Neuronal stem cell (in vitro differentiated cells): ENCODE results near the gene HJV.

ENCODE experiments used
- DNase-seq: peaks from one replicate; pipeline ENCODE4 v3.0.0-alpha.2; 2013; ENCODE audit warnings: low spot score
- H2AFZ ChIP-seq: one replicate; pipeline ENCODE4 v1.6.1; 2013; ENCODE audit warnings: mild to moderate bottlenecking, low read length, inconsistent platforms
- H2AK5ac ChIP-seq: 2 replicates; pipeline ENCODE4 v1.6.1; 2013; ENCODE audit warnings: low read depth, mild to moderate bottlenecking, inconsistent platforms, low read length, moderate library complexity, mixed read lengths
- H2BK120ac ChIP-seq: 2 replicates; pipeline ENCODE4 v1.6.1; 2013; ENCODE audit warnings: low read depth, mild to moderate bottlenecking, inconsistent platforms, low read length, moderate library complexity, mixed read lengths
- H2BK12ac ChIP-seq: one replicate; pipeline ENCODE4 v1.6.1; 2013; ENCODE audit warnings: low read length, inconsistent platforms
- H2BK15ac ChIP-seq: 2 replicates; pipeline ENCODE4 v1.6.1; 2013; ENCODE audit warnings: mild to moderate bottlenecking, low read length, inconsistent platforms, mixed read lengths
- H2BK5ac ChIP-seq: one replicate; pipeline ENCODE4 v1.6.1; 2013; ENCODE audit warnings: inconsistent platforms, mild to moderate bottlenecking, low read length, moderate library complexity
- H3K14ac ChIP-seq: one replicate; pipeline ENCODE4 v1.6.1; 2013; ENCODE audit warnings: low read length, inconsistent platforms
- H3K18ac ChIP-seq: 2 replicates; pipeline ENCODE4 v1.6.1; 2013; ENCODE audit warnings: low read length, inconsistent platforms
- H3K23ac ChIP-seq: 2 replicates; pipeline ENCODE4 v1.6.1; 2013; ENCODE audit warnings: low read depth, mild to moderate bottlenecking, mixed read lengths, low read length, inconsistent platforms; ENCODE audit not compliant: poor library complexity
- H3K27ac ChIP-seq: replicated peaks from 3 replicates; pipeline ENCODE4 v1.5.1; 2013; ENCODE audit warnings: low read length, inconsistent platforms
- H3K27me3 ChIP-seq, 3 experiments: 2 replicates each; pipeline ENCODE4 v1.6.1; 2013; ENCODE audit warnings: low read length in 3 of 3, mild to moderate bottlenecking in 2 of 3, inconsistent platforms in 1 of 3, low read depth in 1 of 3, mixed read lengths in 1 of 3, moderate library complexity in 1 of 3; ENCODE audit not compliant: control insufficient read depth in 3 of 3, insufficient read depth in 3 of 3
- H3K36me3 ChIP-seq, 2 donors: replicated peaks in 1 of 2; 2 replicates each; pipeline ENCODE4 v1.6.1; 2013; ENCODE audit warnings: low read length in 2 of 2; ENCODE audit not compliant: control insufficient read depth in 2 of 2, insufficient read depth in 2 of 2
- H3K4ac ChIP-seq: 2 replicates; pipeline ENCODE4 v1.6.1; 2013; ENCODE audit warnings: inconsistent platforms, mild to moderate bottlenecking, low read length, moderate library complexity
- H3K4me1 ChIP-seq, 2 donors: 1 replicate in 1 of 2; 2 replicates in 1 of 2; pipeline ENCODE4 v1.6.1; 2013; ENCODE audit warnings: low read length in 2 of 2, low read depth in 1 of 2; ENCODE audit not compliant: control insufficient read depth in 2 of 2, insufficient read depth in 1 of 2
- H3K4me2 ChIP-seq: one replicate; pipeline ENCODE4 v1.6.1; 2013; ENCODE audit warnings: mild to moderate bottlenecking, low read length, inconsistent platforms; ENCODE audit not compliant: insufficient read depth, poor library complexity, severe bottlenecking
- H3K4me3 ChIP-seq, 2 donors: 2 replicates each; pipeline ENCODE4 v1.5.1; 2013; ENCODE audit warnings: low read length in 2 of 2, mild to moderate bottlenecking in 2 of 2, inconsistent platforms in 1 of 2, moderate library complexity in 1 of 2
- H3K79me1 ChIP-seq: one replicate; pipeline ENCODE4 v1.6.1; 2013; ENCODE audit warnings: low read depth, mild to moderate bottlenecking, inconsistent platforms, low read length, moderate library complexity
- H3K9ac ChIP-seq: one replicate; pipeline ENCODE4 v1.6.1; 2013; ENCODE audit warnings: mild to moderate bottlenecking, low read depth, low read length, inconsistent platforms; ENCODE audit not compliant: poor library complexity
- H3K9me3 ChIP-seq, 2 donors: replicated peaks in 1 of 2; 2 replicates each; pipeline versions ENCODE3 to v1.6.1; 2013; ENCODE audit warnings: low read length in 2 of 2, mild to moderate bottlenecking in 2 of 2, inconsistent platforms in 1 of 2, low read depth in 1 of 2, mixed read lengths in 1 of 2, moderate library complexity in 1 of 2; ENCODE audit not compliant: control insufficient read depth in 2 of 2, insufficient read depth in 1 of 2
- H4K8ac ChIP-seq: one replicate; pipeline ENCODE4 v1.6.1; 2013; ENCODE audit warnings: low read depth, mild to moderate bottlenecking, inconsistent platforms, low read length, moderate library complexity
- H4K91ac ChIP-seq: one replicate; pipeline ENCODE4 v1.6.1; 2013; ENCODE audit warnings: low read length, low read depth, mild to moderate bottlenecking, inconsistent platforms; ENCODE audit not compliant: poor library complexity
- WGBS, 2 donors: extraction: QIAGEN DNeasy Blood & Tissue Kit; methylation state at CpG; one replicate each; pipeline ENCODE4 v1.1.7; 2013; ENCODE audit warnings: missing lambda C conversion rate in 2 of 2, mixed read lengths in 1 of 2; ENCODE audit not compliant: insufficient read length in 2 of 2, insufficient replicate concordance in 1 of 2; ENCODE audit errors: extremely low coverage in 2 of 2; 5-methylcytosine and 5-hydroxymethylcytosine counted together

Gene HJV

GRCh38 chr1:146035048-146035423, 13.5 kb upstream of the HJV start:
- Histone ChIP-seq H3K23ac (no peak overlapping the region), H3K79me1 (no peaks in the 10 kb centered on the region), H3K9ac (no peak overlapping the region), H3K9me3 (peaks cover 0 to 2% of the 10 kb centered on the region in 2 donors), H2AK5ac (no peak overlapping the region), H3K4me3 (peak overlapping the region in 1 of 2 donors; percentile 67), H2BK120ac (no peak overlapping the region), H3K4me2 (peak overlapping the region; percentile 15), H3K18ac (no peak overlapping the region), H3K14ac (no peak overlapping the region), H3K27ac (no peak overlapping the region), H3K27me3 (no peaks in the 10 kb centered on the region), H2BK15ac (no peak overlapping the region), H3K4me1 (peaks cover 0 to 3% of the 10 kb centered on the region in 2 donors), H3K36me3 (no peaks in the 10 kb centered on the region), H4K91ac (no peak overlapping the region), H2BK5ac (no peak overlapping the region), H2AFZ (peak overlapping the region; percentile 77), H3K4ac (no peak overlapping the region), H2BK12ac (no peak overlapping the region), H4K8ac (no peak overlapping the region)
- no CpG with 5 or more reads among the region's 6 CpGs for WGBS, 2 donors
- DNase-seq, result peak; percentile 23

GRCh38 chr1:146032631-146033219, 11.2 kb upstream of the HJV start:
- H3K79me1 ChIP-seq, result no peaks in the 10 kb centered on the region
- H4K8ac ChIP-seq, result no peak overlapping the region
- H2AFZ ChIP-seq, result no peak overlapping the region
- no peak overlapping the region for H3K14ac ChIP-seq
- H3K27ac ChIP-seq, result no peak overlapping the region
- no peak overlapping the region for H2BK5ac ChIP-seq
- H3K4me2 ChIP-seq, result no peak overlapping the region
- H3K18ac ChIP-seq, result no peak overlapping the region
- no peak overlapping the region for H3K9ac ChIP-seq
- H2AK5ac ChIP-seq, result no peak overlapping the region
- no peak overlapping the region for H2BK15ac ChIP-seq
- H3K4me3 ChIP-seq, result no peak overlapping the region
- H3K27me3 ChIP-seq, result no peaks in the 10 kb centered on the region
- H2BK12ac ChIP-seq, result no peak overlapping the region
- H4K91ac ChIP-seq, result no peak overlapping the region
- H3K4ac ChIP-seq, result no peak overlapping the region
- H3K23ac ChIP-seq, result no peak overlapping the region
- no CpG with 5 or more reads among the region's 6 CpGs for WGBS, 2 donors
- no peak overlapping the region for H2BK120ac ChIP-seq
- H3K4me1 ChIP-seq, result peaks cover 0 to 3% of the 10 kb centered on the region in 2 donors
- DNase-seq, result no peak
- peaks cover 0 to 5% of the 10 kb centered on the region in 2 donors for H3K9me3 ChIP-seq
- H3K36me3 ChIP-seq, result no peaks in the 10 kb centered on the region

GRCh38 chr1:146031476-146031875, 9.9 kb upstream of the HJV start:
- Histone ChIP-seq H2BK15ac (no peak overlapping the region), H3K27me3 (no peaks in the 10 kb centered on the region), H3K14ac (no peak overlapping the region), H3K27ac (no peak overlapping the region), H3K4me1 (peaks cover 0 to 1% of the 10 kb centered on the region in 2 donors), H3K4me3 (no peak overlapping the region), H3K9me3 (peaks cover 0 to 5% of the 10 kb centered on the region in 2 donors), H2BK12ac (no peak overlapping the region), H4K8ac (no peak overlapping the region), H2AK5ac (no peak overlapping the region), H3K4ac (no peak overlapping the region), H3K36me3 (no peaks in the 10 kb centered on the region), H3K9ac (no peak overlapping the region), H3K79me1 (no peaks in the 10 kb centered on the region), H2BK5ac (no peak overlapping the region), H3K4me2 (no peak overlapping the region), H2AFZ (no peak overlapping the region), H4K91ac (no peak overlapping the region), H3K23ac (no peak overlapping the region), H3K18ac (no peak overlapping the region), H2BK120ac (no peak overlapping the region)
- no peak for DNase-seq

GRCh38 chr1:146029117-146029516, 7.6 kb upstream of the HJV start:
- Histone ChIP-seq H3K23ac (no peak overlapping the region), H2AK5ac (no peak overlapping the region), H3K9me3 (peaks cover 0 to 5% of the 10 kb centered on the region in 2 donors), H3K18ac (no peak overlapping the region), H2BK5ac (no peak overlapping the region), H3K79me1 (no peaks in the 10 kb centered on the region), H2AFZ (no peak overlapping the region), H2BK15ac (no peak overlapping the region), H3K4ac (no peak overlapping the region), H2BK120ac (no peak overlapping the region), H3K27me3 (peaks cover 0 to 7% (median 0%) of the 10 kb centered on the region in 3 experiments), H2BK12ac (no peak overlapping the region), H3K36me3 (no peaks in the 10 kb centered on the region), H4K91ac (no peak overlapping the region), H3K9ac (no peak overlapping the region), H3K4me2 (no peak overlapping the region), H3K4me1 (no peaks in the 10 kb centered on the region), H3K4me3 (no peak overlapping the region), H3K14ac (no peak overlapping the region), H3K27ac (no peak overlapping the region), H4K8ac (no peak overlapping the region)
- DNase-seq, result no peak
